Panc1 (cell line): ENCODE data around the gene ZFHX2. TPM values are rescaled to one million over a fixed set of nuclear protein-coding genes. Genes with fewer than 3 reads are reported as not detected.
"Not testable (repeated sequence)": the region's sequence is repeated elsewhere in the genome, so short reads cannot be mapped to it uniquely, and the experiment has no call there.

ENCODE experiments used
- ATAC-seq: fragments of 200-7000 bp; cut with Tn5 transposase; 2 replicates; pipeline ENCODE4 v1.9.1; 2020; ENCODE audit warnings: mild to moderate bottlenecking, moderate library complexity
- BruUV-seq: library from RNA; stranded (reverse); fragments of 400-500 nt; replicated peaks from 2 replicates; lab custom pipeline; 2021; lab: Mats Ljungman, UMichigan
- CTCF ChIA-PET: fragments of 300-600 bp; sonication (Branson Sonifier 250); formaldehyde crosslinking; loops from one replicate; lab custom pipeline; 2022; ENCODE audit warnings: antibody characterized with exemption; lab: Charles Lee
- POLR2A ChIA-PET: fragments of 300-600 bp; sonication (Branson Sonifier 250); formaldehyde crosslinking; loops from one replicate; lab custom pipeline; 2022; ENCODE audit warnings: antibody characterized with exemption; lab: Charles Lee
- DNase-seq: peaks from one replicate; pipeline ENCODE4 v3.0.0-alpha.2; 2010; ENCODE audit warnings: low read depth, low spot score
- H3K27ac ChIP-seq: 2 replicates; pipeline ENCODE4 v1.5.1; 2011; ENCODE audit warnings: mild to moderate bottlenecking, low read length, inconsistent platforms
- H3K27me3 ChIP-seq: fragments of 200-500 bp; sonication (Bioruptor generic); 2 replicates; pipeline ENCODE4 v1.6.0; 2014; ENCODE audit warnings: low read length, inconsistent platforms; ENCODE audit not compliant: control insufficient read depth, insufficient read depth
- H3K36me3 ChIP-seq: fragments of 200-500 bp; sonication (Bioruptor generic); 2 replicates; pipeline ENCODE4 v1.5.1; 2014; ENCODE audit warnings: inconsistent platforms, mild to moderate bottlenecking, low read length, moderate library complexity; ENCODE audit not compliant: control insufficient read depth, insufficient read depth
- H3K4me1 ChIP-seq: 2 replicates; pipeline ENCODE4 v1.5.1; 2011; ENCODE audit warnings: inconsistent platforms, mild to moderate bottlenecking, low read length, moderate library complexity; ENCODE audit not compliant: control insufficient read depth, insufficient read depth
- H3K4me3 ChIP-seq, 2 experiments: 2 replicates each; pipeline ENCODE4 v1.5.1; 2011 to 2012; ENCODE audit warnings: low read depth in 2 of 2, low read length in 2 of 2, mild to moderate bottlenecking in 2 of 2, inconsistent platforms in 1 of 2, moderate library complexity in 1 of 2
- H3K9me3 ChIP-seq: fragments of 200-500 bp; sonication (Bioruptor generic); 2 replicates; pipeline ENCODE4 v1.5.1; 2014; ENCODE audit warnings: low read depth, mild to moderate bottlenecking, inconsistent platforms, low read length, moderate library complexity; ENCODE audit not compliant: control insufficient read depth, insufficient read depth
- POLR2AphosphoS5 ChIP-seq: IDR thresholded peaks from 2 replicates; pipeline ENCODE4 v1.6.1; 2012; ENCODE audit warnings: mild to moderate bottlenecking, low read depth, low read length, moderate library complexity
- SIN3A ChIP-seq: IDR thresholded peaks from 2 replicates; pipeline ENCODE4 v1.6.1; 2012; ENCODE audit warnings: low read depth, mild to moderate bottlenecking, low read length, moderate library complexity, borderline replicate concordance; ENCODE audit not compliant: insufficient read depth
- TCF7L2 ChIP-seq: IDR thresholded peaks from 2 replicates; pipeline ENCODE4 v1.6.1; 2011; ENCODE audit warnings: mild to moderate bottlenecking, low read depth, low read length, inconsistent platforms
- in situ Hi-C: cut with HindIII; loops from 2 replicates; pipeline ENCODE4 v1.10.0; 2016; ENCODE audit warnings: low sequenced_read_pairs, low pct_unique_long_range_greater_than_20kb
- intact Hi-C: fragments of 100-400 bp; cut with micrococcal nuclease; formaldehyde crosslinking; loops from one replicate; pipeline ENCODE4 v1.10.0; 2022; ENCODE audit not compliant: unreplicated experiment
- total RNA-seq: library from RNA; stranded (reverse); gene quantifications from one replicate; pipeline ENCODE4 v1.2.1, GENCODE V29; 2021; ENCODE audit not compliant: unreplicated experiment
- TF ChIP-seq, protein P1 (sequence below): fragments of 450-650 bp; IDR thresholded peaks from 2 replicates; pipeline ENCODE4 v1.5.1; 2017; ENCODE audit warnings: mild to moderate bottlenecking
- TF ChIP-seq, protein P2 (sequence below), 2 experiments: IDR thresholded peaks; 2 replicates each; pipeline ENCODE4 v1.6.1; 2011 to 2012; ENCODE audit warnings: low read depth in 2 of 2, control low read depth in 1 of 2, low read length in 1 of 2, mild to moderate bottlenecking in 1 of 2, moderate library complexity in 1 of 2; ENCODE audit not compliant: insufficient read depth in 1 of 2

Gene ZFHX2
- total RNA-seq, 1 experiment from 2014 or later: 2.4 TPM

DNA sequence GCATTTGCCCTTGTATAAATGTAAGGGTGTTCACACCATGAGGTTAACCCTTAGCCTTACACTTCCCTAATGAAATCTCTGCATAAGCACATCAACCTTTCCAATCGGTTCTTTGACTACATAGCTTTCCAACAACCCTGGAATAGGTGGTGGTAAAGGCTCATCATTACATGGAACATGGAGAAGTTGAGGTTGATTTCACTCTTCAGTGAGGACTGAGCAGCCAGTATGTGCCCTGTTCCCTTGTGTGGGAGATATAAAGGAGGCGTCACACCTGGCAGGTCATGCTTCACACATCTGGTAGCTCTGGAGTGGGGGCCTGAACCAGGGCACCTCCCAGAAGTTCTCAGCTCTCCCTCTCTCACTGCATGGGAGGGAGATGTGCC, 48.8 kb upstream of the ZFHX2 start:
- Histone ChIP-seq H3K9me3 (no peaks in the 10 kb centered on the region), H3K27me3 (no peaks in the 10 kb centered on the region), H3K27ac (no peak overlapping the region), H3K4me1 (no peaks in the 10 kb centered on the region), H3K4me3 (no peak overlapping the region), H3K36me3 (no peaks in the 10 kb centered on the region)
- TF ChIP-seq, protein P1, sequence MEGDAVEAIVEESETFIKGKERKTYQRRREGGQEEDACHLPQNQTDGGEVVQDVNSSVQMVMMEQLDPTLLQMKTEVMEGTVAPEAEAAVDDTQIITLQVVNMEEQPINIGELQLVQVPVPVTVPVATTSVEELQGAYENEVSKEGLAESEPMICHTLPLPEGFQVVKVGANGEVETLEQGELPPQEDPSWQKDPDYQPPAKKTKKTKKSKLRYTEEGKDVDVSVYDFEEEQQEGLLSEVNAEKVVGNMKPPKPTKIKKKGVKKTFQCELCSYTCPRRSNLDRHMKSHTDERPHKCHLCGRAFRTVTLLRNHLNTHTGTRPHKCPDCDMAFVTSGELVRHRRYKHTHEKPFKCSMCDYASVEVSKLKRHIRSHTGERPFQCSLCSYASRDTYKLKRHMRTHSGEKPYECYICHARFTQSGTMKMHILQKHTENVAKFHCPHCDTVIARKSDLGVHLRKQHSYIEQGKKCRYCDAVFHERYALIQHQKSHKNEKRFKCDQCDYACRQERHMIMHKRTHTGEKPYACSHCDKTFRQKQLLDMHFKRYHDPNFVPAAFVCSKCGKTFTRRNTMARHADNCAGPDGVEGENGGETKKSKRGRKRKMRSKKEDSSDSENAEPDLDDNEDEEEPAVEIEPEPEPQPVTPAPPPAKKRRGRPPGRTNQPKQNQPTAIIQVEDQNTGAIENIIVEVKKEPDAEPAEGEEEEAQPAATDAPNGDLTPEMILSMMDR: no peak
- TF ChIP-seq TCF7L2 (no peak), SIN3A (no peak), POLR2AphosphoS5 (no peak)
- TF ChIP-seq, protein P2, sequence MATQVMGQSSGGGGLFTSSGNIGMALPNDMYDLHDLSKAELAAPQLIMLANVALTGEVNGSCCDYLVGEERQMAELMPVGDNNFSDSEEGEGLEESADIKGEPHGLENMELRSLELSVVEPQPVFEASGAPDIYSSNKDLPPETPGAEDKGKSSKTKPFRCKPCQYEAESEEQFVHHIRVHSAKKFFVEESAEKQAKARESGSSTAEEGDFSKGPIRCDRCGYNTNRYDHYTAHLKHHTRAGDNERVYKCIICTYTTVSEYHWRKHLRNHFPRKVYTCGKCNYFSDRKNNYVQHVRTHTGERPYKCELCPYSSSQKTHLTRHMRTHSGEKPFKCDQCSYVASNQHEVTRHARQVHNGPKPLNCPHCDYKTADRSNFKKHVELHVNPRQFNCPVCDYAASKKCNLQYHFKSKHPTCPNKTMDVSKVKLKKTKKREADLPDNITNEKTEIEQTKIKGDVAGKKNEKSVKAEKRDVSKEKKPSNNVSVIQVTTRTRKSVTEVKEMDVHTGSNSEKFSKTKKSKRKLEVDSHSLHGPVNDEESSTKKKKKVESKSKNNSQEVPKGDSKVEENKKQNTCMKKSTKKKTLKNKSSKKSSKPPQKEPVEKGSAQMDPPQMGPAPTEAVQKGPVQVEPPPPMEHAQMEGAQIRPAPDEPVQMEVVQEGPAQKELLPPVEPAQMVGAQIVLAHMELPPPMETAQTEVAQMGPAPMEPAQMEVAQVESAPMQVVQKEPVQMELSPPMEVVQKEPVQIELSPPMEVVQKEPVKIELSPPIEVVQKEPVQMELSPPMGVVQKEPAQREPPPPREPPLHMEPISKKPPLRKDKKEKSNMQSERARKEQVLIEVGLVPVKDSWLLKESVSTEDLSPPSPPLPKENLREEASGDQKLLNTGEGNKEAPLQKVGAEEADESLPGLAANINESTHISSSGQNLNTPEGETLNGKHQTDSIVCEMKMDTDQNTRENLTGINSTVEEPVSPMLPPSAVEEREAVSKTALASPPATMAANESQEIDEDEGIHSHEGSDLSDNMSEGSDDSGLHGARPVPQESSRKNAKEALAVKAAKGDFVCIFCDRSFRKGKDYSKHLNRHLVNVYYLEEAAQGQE (IDR thresholded peaks at IDR 0.05; ENCODE audit: insufficient read depth in 1 of 2, low read depth in 2 of 2, low read length in 1 of 2): no peak
- POLR2A ChIA-PET: no interaction called here
- in situ Hi-C loops (no loop called here), intact Hi-C loops (no loop called here)
- CTCF ChIA-PET: no interaction called here
- no peak for ATAC-seq
- DNase-seq: no peak
- no TSS peak for BruUV-seq

DNA sequence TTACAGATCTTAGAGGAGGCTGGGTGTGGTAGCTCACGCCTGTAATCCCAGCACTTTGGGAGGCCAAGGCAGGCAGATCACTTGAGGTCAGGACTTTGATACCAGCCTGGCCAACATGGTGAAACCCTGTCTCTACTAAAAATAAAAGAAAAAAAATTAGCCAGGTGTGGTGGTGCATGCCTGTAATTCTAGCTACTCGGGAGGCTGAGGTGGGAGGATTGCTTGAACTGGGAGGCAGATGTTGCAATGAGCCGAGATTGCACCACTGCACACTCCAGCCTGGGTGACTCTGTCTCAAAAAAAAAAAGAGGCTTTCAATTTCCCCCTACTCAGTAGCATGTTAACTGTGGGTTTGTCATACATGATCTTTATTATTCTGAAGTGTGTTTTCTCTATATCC, 42.6 kb upstream of the ZFHX2 start:
- H3K9me3 ChIP-seq, H3K27me3 ChIP-seq, BruUV-seq, H3K4me3 ChIP-seq, intact Hi-C loops, H3K4me1 ChIP-seq, H3K27ac ChIP-seq, POLR2A ChIA-PET, ATAC-seq, H3K36me3 ChIP-seq, CTCF ChIA-PET, in situ Hi-C loops, DNase-seq: not testable (repeated sequence)

DNA sequence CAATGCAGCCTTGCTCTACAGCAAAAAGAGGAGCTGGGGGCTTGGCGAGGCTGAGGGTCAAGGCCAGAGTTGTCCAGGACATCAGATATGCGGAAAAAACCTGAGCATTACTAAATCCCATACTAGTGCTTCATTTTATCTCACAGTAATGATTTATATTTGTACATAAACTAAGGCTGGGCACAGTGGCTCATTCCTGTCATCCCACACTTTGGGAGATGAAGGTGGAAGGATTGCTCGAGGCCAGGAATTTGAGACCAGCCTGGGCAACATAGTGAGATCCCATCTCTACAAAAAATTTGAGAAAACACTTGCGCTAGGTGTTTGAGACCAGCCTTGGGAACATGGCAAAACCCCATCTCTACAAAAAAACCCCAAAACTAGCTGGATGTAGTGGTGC, 38.6 kb upstream of the ZFHX2 start:
- H3K27me3 ChIP-seq: no peaks in the 10 kb centered on the region
- no TSS peak for BruUV-seq
- POLR2A ChIA-PET: no interaction called here
- CTCF ChIA-PET: no interaction called here
- in situ Hi-C loops: no loop called here
- H3K4me3 ChIP-seq: no peak overlapping the region
- no peaks in the 10 kb centered on the region for H3K9me3 ChIP-seq
- H3K36me3 ChIP-seq: no peaks in the 10 kb centered on the region
- H3K27ac ChIP-seq: no peak overlapping the region
- no peaks in the 10 kb centered on the region for H3K4me1 ChIP-seq
- TF ChIP-seq POLR2AphosphoS5: no peak
- TF ChIP-seq SIN3A: no peak
- TF ChIP-seq, protein P2 (IDR thresholded peaks at IDR 0.05; ENCODE audit: insufficient read depth in 1 of 2, low read depth in 2 of 2, low read length in 1 of 2): no peak
- TF ChIP-seq, protein P1: no peak
- TF ChIP-seq TCF7L2: no peak
- ATAC-seq (no peak), DNase-seq (no peak)
- intact Hi-C loops: no loop called here
